CD4-positive, alpha-beta T cell treated with Interleukin-10 for 1 hour (primary cell): ENCODE data around the gene MED15.

Experiments used
- DNase-seq: peaks from one replicate; pipeline ENCODE4 v3.0.0-alpha.2; 2020

The MED15 gene

DNA sequence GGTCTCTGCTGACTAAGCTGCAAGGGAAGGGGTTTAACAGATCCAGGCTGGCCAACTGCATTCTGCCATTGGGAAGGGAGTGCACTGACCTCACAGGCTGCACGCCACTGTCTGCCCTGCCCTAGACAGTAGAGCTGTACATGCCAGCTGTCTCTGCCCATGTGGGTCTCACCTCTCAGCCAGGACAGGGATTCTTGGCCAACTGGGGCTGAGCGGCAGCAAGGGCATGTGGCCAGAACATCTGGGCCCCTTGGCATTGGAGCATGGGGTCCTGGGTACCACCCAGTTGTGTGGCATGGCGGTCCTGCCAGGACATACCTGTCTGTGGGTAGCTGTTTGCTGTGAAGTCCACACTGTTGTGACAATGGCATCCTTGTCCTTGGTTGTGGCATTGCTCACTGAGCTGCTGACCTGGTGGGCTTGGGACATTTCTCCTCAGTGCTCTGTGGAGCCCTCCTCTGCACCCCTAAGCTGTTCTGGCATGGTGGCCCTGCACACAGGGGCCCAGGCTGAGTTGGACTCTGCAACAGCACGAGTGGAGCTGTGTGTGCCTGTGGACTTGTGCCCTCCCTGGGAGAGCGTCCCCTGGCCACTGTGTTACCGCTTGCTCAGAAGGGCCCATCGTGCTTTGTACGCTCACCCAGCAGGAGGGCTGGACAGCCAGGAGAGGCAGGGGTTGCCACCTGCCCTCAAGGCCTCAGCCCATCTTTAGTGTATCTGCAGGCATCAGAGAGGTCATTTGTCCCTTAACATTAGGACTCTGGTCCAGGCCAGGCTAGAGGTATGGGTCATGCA lies 46.7 kb downstream of the MED15 start:
- DNase-seq: no peak

DNA sequence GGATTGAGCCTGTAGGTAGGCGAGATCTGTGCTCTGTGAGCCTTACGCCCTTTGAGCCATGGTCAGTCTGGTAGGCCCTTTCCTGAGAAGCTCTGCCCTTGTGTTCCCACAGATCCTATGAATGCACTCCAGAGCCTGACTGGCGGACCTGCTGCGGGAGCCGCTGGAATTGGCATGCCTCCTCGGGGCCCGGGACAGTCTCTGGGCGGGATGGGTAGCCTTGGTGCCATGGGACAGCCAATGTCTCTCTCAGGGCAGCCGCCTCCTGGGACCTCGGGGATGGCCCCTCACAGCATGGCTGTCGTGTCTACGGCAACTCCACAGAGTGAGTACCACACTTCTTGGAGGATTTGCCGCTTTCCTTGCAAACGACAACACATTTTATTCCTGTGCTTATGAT lies 47.4 kb downstream of the MED15 start:
- no peak for DNase-seq

DNA sequence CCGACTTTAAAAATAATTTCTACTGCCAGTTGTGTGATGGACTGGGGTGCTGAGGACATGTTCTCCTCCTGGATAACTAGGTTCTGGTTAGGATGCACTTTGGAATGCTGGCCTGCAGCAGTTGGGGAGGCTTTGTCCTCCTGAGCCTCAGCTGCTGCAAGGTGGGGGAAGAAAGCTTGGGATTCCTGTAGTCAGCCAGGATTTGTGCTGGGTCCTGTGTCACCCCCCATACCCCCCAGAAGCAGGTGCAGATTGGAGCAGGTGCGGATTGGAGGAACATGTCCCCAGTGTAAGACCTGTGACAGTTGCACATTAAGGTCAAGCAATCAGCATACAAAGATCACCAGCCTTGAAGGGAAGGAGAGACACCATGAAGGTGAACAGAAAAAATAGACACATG lies 51.1 kb downstream of the MED15 start:
- no peak for DNase-seq

DNA sequence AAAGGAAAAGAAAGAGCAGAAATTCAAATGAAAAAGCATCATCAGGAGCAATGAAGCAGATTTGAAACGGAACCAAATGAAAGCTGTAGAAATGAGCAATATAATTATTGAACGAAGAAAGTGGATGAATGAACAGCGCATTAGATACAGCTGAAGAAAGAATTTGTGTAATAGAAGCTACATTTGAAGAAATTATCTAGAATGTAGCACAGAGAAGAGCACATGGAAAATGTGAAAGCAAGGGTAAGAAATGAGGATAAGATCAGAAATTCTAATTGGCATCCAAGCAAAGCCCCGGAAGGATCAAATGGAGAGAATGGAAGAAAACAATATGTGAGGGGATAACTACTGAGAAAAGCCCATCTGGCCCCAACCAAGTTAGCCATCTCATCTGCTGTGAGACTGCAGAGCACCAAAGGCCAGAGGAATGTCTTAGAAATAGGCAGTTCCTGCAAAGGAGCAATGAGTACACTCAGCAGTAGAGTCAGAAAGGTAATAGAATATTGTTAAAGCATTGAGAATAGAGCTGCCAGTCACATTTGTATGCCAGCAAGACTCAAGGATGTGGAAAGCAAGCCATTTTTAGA lies 51.9 kb downstream of the MED15 start:
- DNase-seq: no peak

DNA sequence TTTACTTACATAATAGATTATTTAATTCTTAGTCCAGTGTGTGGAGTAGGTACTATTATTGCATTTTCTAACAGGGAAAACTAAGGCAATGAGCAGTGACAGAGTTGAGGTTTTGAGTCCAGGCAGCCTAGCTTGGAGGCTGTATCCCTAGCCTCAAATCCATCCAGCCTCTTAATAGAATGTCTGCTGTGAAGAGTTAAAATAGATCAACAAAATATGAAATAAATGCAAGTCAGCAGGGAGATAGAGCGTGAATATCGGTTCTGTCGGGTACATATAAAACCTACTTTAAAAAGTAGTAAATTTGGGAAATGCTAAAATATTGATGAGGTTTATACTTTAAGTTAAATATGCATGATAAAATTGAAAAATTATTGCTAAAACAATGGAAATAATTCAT lies 53.3 kb downstream of the MED15 start:
- DNase-seq: no peak

DNA sequence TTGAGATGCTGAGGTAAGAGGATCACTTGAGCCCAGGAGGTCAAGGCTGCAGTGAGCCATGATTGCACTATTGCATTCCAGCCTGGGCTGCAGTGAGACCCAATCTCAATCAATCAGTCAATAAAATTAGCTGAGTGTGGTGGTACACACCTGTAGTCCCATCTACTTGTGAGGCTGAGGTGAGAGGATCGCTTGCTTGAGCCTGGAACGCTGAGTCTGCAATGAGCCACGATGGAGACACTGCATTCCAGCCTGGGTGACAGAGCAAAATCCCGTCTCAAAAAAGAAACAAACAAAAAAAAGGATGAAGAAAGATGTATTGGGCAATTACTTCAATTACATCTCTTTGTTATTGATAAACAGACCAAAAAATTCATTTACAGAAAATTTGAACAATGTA lies 54.5 kb downstream of the MED15 start:
- no peak for DNase-seq

DNA sequence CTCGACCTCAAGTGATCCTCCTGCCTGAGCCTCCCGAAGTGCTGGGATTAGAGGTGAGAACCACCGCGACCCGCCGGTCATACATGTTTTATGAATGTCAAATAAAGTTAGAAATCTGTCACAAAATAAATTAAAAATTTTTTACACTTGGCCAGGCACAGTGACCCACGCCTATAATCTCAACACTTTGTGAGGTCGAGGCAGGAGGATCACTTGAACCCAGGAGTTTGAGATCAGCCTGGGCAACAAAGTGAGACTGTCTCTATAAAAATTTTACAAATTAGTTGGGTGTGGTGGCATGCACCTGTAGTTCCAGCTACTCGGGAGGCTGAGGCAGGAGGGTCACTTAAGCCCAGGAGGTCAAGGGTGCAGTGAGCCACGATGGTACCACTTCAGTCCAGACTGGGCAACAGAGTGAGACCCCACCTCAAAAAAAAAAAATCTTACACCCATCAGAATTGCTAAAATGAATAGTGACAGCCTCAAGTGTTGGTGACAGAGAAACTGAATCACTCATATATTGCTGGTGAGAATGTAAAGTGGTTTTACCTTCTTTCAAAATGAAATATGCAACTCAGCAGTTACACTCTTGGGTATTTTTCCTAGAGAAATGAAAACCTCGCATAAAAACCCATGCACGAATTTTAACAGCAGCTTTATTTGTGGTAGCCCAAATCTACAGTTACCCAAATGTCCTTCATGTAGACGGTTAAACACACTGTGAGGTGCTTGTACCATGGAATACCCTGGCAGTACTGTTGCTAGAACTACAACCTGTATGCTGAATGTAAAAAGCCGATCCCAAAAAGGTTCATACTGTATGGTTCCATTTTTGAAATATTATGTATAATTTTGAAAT lies 55.4 kb downstream of the MED15 start:
- no peak for DNase-seq

DNA sequence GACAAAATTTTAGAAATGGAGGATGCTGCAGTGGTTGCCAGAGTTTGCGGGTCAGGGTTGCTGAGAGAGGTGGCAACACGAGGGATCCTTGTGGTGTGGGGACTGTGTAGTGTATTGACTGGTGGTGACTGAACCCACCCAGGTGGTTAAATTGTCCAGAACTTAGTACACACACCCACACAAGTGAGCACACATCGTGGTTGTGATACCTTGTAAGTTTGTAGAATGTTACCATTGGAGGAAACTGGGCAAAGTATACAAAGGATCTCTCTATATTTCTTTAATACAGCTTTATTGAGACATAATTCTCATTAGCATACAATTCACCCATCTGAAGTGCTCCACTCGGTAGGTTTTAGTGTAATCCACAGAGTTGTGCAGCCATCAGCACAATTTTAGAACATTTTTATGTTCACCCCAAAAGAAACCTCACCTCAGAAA lies 56.1 kb downstream of the MED15 start:
- no peak for DNase-seq

DNA sequence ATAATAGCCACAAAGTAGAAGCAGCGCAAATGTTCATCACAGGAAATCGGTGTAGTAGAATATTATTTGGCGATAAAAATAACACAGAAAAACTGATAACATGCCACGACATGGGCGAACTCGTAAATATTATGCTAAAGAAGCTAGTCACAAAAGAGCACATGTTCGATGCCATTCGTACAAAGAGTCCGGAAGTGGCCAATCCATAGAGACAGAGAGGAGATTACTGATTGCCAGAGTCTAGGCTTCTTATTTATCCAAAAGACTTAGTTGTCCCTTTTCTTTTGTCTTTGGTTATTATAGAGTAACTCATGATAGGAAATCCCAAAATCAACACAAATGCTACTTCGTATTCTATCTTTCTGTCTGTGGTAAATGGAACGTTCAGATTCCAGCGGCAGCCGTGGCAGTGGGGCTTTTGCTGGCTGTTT lies 56.5 kb downstream of the MED15 start:
- DNase-seq: no peak

DNA sequence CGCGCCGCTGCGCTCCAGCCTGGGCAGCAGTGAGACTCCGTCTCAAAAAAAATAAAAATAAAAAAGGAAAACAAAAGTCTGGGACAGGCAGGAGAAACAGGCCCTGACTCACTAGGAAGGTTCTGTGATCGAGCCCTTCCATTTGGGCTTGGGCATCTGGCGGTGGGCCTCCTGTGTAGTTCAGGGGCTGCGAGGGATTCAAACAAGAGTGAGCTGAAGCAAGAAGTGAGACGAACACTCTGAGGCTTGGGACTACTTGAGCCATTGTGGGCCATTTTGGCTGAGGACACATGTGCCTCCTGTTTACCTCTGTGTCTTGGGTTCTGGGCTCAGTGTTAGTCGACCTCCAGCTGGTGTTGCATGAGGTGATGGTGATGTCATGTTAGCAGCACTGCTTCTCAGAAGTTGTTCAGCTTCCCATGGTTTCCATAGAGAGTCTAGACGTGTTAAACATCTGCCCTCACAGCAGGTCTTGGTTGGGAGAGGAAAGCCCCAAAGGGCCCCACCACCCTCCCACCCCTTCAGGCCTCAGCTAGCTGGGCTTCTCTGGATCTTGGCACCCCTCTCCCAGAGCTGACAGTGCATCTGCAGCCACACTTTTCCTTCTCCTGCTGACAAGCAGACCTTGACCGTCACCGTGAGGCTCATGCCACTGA lies 57.8 kb downstream of the MED15 start:
- DNase-seq: peak; percentile 27

DNA sequence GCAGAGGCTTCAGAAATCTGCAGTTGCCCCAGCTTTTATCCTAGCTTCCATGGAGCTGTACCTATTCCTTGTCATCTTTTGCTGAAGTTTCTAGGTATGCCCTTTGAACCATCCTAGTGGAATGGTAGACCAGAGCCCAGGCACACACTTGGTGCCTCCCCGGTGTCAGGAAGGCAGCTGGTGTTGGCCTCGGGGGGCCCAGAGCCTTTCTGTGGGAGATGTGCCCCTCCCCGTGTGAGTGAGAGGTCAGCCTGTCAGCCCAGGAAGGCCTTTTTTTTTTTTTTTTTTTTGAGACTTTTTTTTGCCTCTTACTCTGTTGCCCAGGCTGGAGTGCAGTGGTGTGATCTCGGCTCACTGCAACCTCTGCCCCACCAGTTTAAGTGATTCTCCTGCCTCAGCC lies 58.4 kb downstream of the MED15 start:
- no peak for DNase-seq

DNA sequence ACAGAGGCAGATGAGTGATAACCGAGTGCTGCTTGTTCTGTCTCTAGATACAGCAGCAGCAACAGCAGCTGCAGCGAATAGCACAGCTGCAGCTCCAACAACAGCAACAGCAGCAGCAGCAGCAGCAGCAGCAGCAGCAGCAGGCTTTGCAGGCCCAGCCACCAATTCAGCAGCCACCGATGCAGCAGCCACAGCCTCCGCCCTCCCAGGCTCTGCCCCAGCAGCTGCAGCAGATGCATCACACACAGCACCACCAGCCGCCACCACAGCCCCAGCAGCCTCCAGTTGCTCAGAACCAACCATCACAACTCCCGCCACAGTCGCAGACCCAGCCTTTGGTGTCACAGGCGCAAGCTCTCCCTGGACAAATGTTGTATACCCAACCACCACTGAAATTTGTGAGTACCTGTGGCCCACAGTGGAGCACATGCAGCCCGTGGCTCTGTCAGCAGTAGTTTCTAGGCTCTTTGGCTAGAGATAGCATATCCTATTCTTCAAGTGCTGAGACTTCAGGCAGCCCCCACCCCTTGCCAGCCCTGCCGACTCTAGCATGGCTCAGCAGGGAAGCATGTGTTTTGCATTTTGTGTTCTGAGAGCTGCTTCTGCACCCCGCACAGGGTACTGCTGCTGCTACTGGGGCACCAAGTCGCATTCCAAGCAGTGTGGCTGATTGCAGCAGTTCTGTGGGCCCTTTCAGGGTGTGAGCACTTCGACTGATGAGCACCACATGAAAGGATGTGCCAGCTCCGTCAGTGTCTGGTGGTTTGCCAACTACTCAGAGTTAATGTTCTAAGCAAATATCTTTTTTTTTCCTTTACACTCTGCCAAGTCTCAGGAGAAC lies 59.2 kb downstream of the MED15 start:
- DNase-seq: peak; percentile 77

DNA sequence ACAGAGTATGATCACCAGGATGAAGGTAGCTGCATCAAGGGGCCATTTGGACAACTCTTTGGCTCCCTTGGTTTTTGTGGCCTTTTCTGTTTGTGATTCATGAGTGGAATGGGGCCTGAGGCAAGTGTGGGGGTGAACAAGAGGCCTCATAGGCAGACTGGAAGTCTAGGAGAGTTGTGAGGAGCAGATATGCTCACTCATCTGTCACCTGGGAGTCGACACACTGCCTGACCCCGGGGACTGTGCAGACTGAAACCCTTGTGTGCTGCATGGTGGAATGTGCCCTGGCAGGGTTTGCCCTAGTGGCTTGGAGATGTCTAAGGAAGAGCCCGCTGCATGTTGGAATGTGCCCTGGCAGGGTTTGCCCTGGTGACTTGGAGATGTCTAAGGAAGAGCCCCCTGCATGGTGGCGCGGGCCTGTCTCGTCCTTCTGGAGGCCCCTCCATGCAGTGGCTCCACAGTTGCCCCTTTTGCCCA lies 60.0 kb downstream of the MED15 start:
- no peak for DNase-seq

DNA sequence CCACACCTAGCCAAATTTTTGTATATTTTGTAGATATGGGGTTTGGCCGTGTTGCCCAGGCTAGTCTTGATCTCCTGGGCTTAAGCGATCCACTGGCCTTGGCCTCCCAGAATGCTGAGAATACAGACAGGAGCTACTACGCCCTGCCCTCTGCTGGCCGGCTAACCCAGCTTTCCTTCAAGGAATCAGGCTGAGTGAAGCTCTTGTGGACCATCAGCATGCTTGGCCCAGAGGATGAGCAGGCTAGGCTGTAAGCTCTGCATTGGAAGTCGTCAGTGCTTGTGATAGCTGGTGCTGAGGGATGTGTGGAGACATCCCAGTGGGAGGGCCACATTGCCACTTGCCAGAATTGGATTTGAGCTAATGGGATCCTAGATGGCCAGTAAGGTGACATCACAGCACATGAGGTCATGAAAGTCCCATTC lies 60.6 kb downstream of the MED15 start:
- no peak for DNase-seq

DNA sequence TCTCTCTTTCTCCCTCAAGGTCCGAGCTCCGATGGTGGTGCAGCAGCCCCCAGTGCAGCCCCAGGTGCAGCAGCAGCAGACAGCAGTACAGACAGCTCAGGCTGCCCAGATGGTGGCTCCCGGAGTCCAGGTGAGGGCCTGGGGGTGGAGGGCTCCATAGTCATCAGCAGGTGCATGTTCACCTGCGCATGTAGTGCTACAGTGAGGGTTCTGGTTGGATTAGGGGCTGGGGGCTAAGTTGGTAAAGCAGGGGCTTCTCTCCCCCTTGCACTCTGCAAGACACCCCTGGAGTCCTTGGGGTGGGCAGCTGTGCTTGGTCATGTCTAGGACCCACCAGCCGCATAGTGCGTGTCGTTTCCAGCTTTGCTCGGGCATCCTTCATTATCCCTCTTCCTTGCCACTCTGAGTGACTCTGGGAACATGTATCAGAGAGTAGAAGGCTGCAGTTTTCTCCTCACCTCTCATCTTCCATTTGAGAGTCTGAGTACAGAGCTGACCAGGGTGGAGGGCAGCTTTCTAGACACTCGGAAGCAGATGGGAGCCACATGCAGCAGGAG lies 61.2 kb downstream of the MED15 start:
- no peak for DNase-seq

DNA sequence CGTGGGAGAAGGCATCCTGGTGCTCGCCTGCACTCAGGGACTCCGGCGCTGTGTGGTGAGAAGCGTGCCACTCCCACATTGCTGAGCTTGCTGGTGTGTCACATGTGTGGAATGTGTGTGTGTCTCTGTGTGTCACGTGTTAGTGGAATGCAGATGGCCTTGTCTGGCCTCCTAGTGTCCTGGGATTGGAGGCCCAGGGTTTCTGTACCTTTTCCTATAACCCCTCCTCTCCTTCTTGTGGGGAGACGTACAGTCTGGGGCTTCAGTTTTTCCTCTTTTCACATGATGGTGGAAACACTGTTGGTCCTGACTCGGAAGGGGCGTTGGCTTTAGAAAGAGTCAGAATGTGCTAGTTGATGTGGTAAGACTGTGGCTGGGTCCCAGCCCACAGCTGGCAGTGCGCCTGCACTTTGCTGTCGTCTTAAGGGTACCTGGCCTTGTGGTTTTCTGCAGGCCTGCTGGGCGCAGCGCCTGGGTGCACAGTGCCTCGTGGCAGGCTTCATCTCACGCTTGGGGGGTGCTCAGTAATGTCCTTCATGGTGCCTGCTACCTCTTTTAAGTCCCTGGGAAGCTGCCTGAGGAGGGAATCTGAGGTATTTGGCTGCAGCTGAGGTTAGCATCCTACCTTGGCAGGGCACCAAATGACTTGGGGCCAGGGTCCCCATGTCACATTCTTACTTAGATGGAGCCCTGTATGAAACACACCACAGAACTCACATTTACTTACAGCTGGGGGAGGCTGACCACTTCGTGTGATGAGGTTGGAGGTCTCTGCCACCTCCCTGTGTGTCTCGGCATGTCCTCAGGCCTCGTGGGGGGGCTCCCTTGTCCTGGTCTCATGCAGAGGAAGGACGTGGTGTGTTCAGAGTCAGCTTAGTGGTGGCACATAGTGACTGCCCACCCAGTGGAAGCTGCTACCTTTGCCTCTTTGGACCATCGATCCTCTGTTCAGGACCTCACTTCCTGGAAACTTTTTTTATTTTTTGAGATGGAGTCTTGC lies 61.9 kb downstream of the MED15 start:
- peak; percentile 84 for DNase-seq

DNA sequence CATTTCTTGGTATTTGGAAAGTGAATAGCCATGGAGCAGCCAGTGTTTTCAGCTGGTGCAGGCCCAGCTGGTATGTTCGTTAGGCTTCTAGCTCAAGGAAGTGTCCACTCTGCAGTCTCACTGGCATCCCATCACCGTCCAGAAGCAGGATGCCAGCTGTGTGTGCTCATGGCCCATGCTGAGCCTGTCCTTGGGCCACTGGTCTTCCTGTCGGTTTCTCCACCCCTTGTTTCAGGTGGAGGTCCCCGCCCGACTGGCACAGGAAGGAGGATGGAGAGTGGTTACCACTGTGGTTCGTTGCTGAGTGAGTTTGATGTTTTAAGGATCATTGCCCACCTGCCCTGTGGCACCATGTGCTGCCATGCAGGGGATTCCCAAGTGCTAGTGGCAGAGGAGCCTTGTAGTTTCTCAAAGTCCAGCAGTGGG lies 63.7 kb downstream of the MED15 start:
- DNase-seq: no peak

DNA sequence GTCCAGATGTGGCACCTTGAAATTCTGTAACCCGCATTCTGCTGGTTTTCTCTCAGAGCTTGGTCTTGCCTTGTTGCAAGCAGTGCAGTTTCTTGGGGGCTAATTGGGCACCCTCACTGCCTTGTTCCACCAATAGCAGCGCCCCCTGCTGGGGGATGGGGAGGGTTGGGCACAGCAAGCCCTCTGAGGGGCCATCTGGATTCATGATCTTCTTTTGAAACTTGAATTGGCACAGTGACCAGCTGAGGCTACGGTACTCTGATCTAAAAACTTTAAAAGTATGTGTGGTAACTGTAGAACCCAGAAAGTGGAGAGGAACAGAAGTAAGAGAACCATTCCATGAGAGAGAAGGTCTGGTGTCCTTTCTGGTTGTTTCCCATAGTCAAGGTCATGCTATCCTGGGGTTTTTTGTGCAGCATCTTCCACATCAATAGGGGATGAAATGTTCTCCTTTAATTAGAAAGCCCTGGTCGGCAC lies 64.2 kb downstream of the MED15 start:
- peak; percentile 72 for DNase-seq

DNA sequence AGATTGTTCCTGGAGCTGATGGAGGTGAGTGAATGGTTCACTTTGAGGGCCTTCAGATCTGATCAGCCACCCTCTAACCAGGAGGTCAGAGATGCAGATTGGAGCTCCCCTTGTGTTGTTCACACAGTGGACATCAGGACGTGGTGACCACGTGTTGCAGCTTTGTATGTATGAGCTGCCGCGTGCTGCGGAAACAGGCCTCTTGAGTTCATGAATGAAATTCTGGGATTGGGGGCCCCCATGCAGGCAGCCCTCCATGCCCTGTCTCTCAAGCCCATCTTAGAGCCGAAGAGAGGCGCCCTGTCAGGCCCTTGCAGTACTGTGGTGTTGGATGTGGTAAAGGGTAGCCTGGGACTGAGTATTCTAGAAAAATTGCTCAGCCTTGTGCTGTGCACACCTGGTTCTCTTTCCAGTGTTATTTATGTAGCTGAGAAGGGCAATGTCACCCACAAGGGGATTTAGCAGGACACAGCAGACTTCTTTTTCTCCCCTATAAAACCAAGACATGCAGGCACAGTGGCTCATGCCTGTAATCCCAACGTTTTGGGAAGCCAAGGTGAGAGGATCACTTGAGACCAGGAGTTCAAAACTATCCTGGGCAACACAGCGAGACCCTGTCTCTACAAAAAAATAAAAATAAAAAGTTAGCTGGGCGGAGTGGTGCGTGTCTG lies 64.9 kb downstream of the MED15 start:
- DNase-seq: no peak
